Stimulated activated CD8-positive, alpha-beta memory T cell treated with anti-CD3 and anti-CD28 coated beads, Interleukin-2, amount 100 ng/mL, for 1 hour (primary cell): ENCODE results near the gene CEP112.
"Not testable (repeated sequence)": the region's sequence is repeated elsewhere in the genome, so short reads cannot be mapped to it uniquely, and the experiment has no call there.

Experiments
- DNase-seq, 2 donors: peaks; one replicate each; pipeline ENCODE4 v3.0.0-alpha.2; 2020; ENCODE audit warnings: low read depth in 2 of 2

CEP112 gene

GRCh38 chr17:66155055-66155454 lies 36.9 kb downstream of the CEP112 start:
- DNase-seq, result not testable (repeated sequence)

- DNase-seq, result no peak
Measured at GRCh38 chr17:66152756-66153155, 39.2 kb downstream of the CEP112 start.

- no peak for DNase-seq
Measured at GRCh38 chr17:66150708-66151107, 41.2 kb downstream of the CEP112 start.

- DNase-seq, result no peak
Measured at GRCh38 chr17:66149562-66149961, 42.4 kb downstream of the CEP112 start.

GRCh38 chr17:66146394-66146793 lies 45.5 kb downstream of the CEP112 start:
- no peak for DNase-seq

GRCh38 chr17:66143657-66144282 lies 48.2 kb downstream of the CEP112 start:
- DNase-seq, result no peak

GRCh38 chr17:66142428-66142827 lies 49.5 kb downstream of the CEP112 start:
- no peak for DNase-seq

- DNase-seq, result no peak
Measured at GRCh38 chr17:66138120-66138519, 53.8 kb downstream of the CEP112 start.

GRCh38 chr17:66135896-66136295 lies 56.0 kb downstream of the CEP112 start:
- no peak for DNase-seq

- DNase-seq, result no peak
Measured at GRCh38 chr17:66135219-66135618, 56.7 kb downstream of the CEP112 start.

GRCh38 chr17:66129759-66130158 lies 62.2 kb downstream of the CEP112 start:
- no peak for DNase-seq

- DNase-seq, result no peak
Measured at GRCh38 chr17:66126231-66126630, 65.7 kb downstream of the CEP112 start.

- DNase-seq, result no peak
Measured at GRCh38 chr17:66123163-66123562, 68.8 kb downstream of the CEP112 start.

- DNase-seq, result no peak
Measured at GRCh38 chr17:66115246-66115645, 76.7 kb downstream of the CEP112 start.

- DNase-seq, result no peak
Measured at GRCh38 chr17:66114609-66115008, 77.3 kb downstream of the CEP112 start.

- DNase-seq, result no peak
Measured at GRCh38 chr17:66107731-66108130, 84.2 kb downstream of the CEP112 start.

GRCh38 chr17:66098040-66098439 lies 93.9 kb downstream of the CEP112 start:
- no peak for DNase-seq

- no peak for DNase-seq
Measured at GRCh38 chr17:66094727-66095126, 97.2 kb downstream of the CEP112 start.

GRCh38 chr17:66091445-66092080 lies 100.4 kb downstream of the CEP112 start:
- DNase-seq, result no peak

GRCh38 chr17:66089764-66090163 lies 102.2 kb downstream of the CEP112 start:
- no peak for DNase-seq

GRCh38 chr17:66088173-66088572 lies 103.8 kb downstream of the CEP112 start:
- DNase-seq, result no peak

GRCh38 chr17:66087073-66087472 lies 104.9 kb downstream of the CEP112 start:
- DNase-seq, result no peak

- DNase-seq, result no peak
Measured at GRCh38 chr17:66085221-66085620, 106.7 kb downstream of the CEP112 start.

GRCh38 chr17:66080670-66081069 lies 111.3 kb downstream of the CEP112 start:
- not testable (repeated sequence) for DNase-seq
